Stimulated activated CD8-positive, alpha-beta memory T cell treated with anti-CD3 and anti-CD28 coated beads, Interleukin-2, amount 100 ng/mL, for 48 hours (primary cell): ENCODE results near the gene POMT1.
"Not testable (repeated sequence)": the region's sequence is repeated elsewhere in the genome, so short reads cannot be mapped to it uniquely, and the experiment has no call there.

Source experiments
- DNase-seq, 2 donors: peaks; one replicate each; pipeline ENCODE4 v3.0.0-alpha.2; 2020; ENCODE audit warnings: low read depth in 2 of 2

The POMT1 gene

DNA sequence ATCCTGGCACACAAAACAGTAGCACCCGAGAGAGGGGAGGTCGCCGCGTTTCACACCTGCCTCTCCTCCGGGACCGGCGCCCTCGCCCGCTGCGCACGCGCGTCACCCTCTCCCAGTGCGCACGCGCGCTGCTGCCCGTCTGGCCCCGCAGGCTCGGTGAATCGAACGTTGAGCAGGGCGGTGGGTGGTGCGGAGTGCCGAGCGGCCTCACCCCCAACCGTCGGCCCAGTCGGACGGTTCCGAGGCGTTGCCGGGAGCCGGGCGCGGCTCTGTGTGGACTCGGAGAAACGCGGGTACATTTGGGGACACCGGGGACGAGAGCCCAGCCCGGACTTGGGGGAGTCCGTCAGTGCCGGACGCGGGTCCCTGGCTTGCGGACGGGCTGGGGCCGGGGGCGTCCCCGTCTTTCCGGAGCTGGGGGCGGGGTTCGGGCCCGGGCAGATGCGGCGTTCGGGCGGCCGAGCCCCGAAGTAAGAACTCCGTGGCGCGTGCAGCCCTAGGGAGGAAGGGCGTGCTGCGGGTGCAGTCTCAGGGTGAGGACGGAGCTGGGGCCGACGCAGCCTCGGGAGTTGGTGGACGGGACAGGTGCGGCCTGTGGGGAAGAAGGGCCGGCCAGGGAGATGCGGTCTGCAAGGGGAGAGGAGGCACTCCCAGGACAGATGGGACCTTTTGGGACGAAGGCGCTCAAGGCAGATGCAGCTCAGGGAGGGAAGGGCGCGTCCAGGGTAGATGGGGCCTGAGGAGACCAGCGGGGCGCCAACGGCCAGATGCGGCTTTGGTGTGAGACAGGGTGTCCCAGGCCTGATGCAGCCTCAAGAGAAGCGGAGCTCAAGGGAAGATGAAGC lies at the start of gene POMT1:
TSS of gene POMT1 (plus strand) at position 138 of the 845 bp plus-strand sequence. CDS start 1,301 bp downstream, outside the sequence.
- peak; percentile 83 for DNase-seq

GRCh38 chr9:131454028-131454427 lies 48.7 kb upstream of the POMT1 start:
- DNase-seq: no peak

DNA sequence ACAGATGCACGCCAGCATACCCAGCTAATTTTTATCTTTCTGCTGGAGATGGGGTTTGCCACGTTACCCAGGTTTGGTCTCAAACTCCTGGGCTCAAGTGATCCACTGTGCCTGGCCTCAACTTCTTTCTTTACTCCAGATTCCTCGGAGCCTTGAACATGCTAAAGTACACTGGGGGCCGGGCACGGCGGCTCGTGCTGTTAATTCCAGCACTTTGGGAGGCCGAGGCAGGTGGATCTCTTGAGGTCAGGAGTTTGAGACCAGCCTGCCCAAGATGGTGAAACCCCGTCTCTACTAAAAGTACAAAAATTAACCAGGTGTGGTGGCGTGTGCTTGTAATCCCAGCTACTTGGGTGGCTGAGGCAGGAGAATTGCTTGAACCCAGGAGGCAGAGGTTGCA lies 47.1 kb upstream of the POMT1 start:
- not testable (repeated sequence) for DNase-seq

DNA sequence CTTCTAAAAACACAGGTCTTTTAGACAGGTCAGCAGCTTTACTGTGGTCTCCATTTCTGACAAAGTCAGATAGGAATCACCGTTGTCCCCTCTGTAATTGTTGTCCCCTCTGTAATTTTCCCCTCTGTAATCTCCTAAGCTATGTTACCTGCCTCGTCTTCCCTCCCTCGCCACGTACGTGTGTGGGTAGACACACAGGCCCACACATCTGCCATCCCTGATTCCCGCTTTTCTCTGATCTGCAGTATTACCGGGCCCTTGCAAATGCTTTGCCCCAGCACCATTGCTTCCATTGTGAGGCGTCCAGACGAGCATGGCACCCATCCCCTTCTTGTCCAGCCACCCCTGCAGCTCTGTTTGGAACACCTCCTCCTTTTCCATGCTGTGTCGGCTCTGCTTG lies 45.0 kb upstream of the POMT1 start:
- DNase-seq: no peak

- DNase-seq: no peak
Observed at GRCh38 chr9:131459056-131459455, 43.7 kb upstream of the POMT1 start.

DNA sequence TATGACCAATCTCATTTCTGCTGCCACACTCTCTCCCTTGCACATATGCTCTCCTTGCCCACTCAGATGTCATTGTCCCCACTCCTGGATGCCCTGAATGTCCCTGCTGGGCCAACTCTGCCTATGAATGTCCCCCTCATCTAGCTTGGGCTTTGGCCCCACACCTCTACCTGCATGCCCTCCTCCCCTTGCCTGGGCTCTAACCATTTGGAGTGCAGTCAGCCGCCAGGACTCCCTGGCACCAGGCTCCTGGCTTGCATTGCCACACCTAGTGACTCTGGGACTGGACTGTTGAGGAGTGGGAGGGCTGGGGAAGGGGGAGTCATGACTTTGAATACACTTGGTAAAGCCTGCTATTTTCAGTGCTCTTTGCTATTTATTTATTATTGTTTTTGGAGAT lies 41.6 kb upstream of the POMT1 start:
- DNase-seq: no peak

- DNase-seq: no peak
Observed at GRCh38 chr9:131464354-131465000, 38.2 kb upstream of the POMT1 start.

DNA sequence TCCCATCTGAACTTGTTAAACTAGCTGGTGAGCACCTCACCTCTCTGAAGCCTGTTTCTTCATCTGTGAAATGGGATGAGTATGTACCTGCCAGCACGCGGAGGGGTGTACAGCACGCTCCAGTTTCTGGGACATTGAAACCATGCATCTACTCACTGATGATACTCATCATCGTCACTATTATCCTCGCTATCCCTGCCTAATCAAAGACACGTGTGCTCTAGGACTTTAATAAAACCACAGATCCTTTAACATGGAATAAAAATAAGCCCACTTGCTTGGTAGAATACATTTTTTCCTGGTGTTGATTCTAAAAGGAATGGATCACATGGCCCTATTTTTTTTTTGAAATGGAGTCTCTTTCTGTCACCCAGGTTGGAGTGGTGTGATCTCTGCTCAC lies 37.3 kb upstream of the POMT1 start:
- DNase-seq: no peak

- DNase-seq: no peak
Observed at GRCh38 chr9:131467214-131467935, 35.3 kb upstream of the POMT1 start.

- DNase-seq: no peak
Observed at GRCh38 chr9:131468031-131468430, 34.7 kb upstream of the POMT1 start.

DNA sequence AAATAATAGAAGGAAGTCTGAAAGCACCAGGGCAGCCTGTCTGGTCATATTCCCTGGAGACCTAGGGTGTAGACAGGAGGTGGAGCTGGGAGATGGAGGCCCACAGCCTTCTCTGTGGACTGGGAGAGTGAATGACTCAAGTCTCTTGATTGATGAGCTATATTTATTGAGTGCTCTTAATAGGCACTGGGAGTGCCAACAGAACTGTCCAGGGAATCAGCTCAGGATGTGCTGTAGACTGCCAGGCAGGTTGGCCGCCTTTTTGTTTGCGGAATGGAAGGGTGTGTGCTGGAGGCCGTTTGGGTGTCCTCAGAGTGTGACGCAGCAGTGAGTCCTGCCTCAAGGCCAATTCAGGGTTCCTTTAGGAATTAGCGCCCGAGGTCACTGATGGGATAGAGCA lies 33.4 kb upstream of the POMT1 start:
- no peak for DNase-seq

DNA sequence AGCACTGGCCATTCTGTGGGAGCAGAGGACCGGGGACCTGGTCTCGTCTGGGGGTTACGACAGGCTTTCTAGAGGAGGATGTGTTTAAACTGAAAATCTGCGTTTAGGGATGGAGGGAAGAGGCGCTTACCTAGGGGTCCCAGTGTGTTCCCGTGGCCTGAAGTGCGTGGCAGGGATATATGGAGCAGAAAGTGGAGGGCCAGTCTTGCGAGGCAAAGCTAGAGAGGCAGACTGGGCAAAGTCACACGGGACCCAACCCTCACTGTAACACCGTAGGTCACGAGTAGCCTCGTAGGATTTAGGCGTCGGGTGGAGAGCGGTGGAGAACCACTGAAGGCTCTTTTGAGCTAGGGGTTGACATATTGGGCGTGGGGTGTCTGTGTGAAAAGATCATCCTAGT lies 32.8 kb upstream of the POMT1 start:
- no peak for DNase-seq

DNA sequence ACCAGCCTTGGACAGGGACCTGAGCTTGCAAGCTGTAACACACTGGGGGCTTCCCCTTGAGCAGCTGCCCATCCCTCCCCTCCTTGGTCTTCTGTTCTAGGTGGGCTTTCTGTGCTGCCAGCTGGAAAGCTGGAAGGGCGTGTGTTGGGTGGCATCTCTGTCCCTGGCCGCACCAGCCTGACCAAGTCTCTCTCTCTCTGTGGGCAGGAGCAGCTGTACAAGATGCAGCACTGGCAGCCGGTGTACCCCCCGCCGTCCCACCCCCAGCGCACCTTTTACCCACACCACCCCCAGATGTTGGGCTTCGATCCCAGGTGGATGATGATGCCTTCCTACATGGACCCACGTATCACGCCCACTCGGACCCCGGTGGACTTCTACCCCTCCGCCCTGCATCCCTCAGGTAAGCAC lies 32.1 kb upstream of the POMT1 start:
- no peak for DNase-seq

- not testable (repeated sequence) for DNase-seq
Observed at GRCh38 chr9:131472085-131472484, 30.6 kb upstream of the POMT1 start.

- no peak for DNase-seq
Observed at GRCh38 chr9:131473198-131473885, 29.4 kb upstream of the POMT1 start.

- no peak for DNase-seq
Observed at GRCh38 chr9:131473891-131474290, 28.8 kb upstream of the POMT1 start.

DNA sequence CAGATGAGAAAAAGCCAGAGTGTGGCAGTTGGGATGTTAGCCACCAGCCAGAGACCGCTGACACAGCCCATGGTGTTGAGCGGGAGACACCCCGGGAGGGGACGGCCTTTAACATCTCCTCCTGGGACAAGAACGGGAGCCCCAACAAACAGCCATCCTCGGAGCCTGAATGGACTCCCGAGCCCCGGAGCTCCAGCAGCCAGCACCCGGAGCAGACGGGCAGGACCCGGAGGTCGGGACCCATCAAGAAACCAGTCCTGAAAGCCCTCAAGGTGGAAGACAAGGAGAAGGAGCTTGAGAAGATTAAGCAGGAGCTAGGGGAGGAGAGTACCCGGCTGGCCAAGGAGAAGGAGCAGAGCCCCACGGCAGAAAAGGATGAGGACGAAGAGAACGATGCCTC lies 28.0 kb upstream of the POMT1 start:
- no peak for DNase-seq

DNA sequence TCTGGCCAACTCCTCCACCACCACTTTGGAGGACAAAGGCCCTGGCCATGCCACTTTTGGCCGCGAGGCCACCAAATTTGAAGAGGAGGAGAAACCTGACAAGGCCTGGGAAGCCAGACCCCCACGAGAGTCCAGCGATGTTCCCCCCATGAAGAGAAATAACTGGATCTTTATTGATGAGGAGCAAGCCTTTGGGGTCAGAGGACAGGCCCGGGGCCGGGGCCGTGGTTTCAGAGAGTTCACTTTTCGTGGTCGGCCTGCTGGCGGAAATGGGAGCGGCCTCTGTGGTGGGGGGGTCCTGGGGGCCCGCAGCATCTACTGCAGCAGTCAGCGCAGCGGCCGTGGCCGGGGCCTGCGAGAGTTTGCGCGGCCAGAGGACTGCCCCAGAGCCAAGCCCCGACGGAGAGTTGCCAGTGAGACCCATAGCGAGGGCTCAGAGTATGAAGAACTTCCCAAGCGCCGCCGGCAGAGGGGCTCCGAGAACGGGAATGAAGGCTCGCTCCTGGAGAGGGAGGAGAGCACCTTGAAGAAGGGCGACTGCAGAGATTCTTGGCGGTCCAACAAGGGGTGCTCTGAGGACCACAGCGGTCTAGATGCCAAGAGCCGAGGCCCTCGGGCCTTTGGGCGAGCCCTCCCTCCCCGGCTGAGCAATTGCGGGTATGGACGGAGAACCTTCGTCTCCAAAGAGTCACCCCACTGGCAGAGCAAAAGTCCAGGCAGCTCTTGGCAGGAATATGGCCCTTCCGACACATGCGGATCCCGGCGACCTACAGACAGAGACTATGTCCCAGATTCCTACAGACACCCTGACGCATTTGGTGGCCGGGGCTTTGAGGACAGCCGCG lies 27.4 kb upstream of the POMT1 start:
- no peak for DNase-seq

- DNase-seq: no peak
Observed at GRCh38 chr9:131475956-131476776, 26.6 kb upstream of the POMT1 start.

DNA sequence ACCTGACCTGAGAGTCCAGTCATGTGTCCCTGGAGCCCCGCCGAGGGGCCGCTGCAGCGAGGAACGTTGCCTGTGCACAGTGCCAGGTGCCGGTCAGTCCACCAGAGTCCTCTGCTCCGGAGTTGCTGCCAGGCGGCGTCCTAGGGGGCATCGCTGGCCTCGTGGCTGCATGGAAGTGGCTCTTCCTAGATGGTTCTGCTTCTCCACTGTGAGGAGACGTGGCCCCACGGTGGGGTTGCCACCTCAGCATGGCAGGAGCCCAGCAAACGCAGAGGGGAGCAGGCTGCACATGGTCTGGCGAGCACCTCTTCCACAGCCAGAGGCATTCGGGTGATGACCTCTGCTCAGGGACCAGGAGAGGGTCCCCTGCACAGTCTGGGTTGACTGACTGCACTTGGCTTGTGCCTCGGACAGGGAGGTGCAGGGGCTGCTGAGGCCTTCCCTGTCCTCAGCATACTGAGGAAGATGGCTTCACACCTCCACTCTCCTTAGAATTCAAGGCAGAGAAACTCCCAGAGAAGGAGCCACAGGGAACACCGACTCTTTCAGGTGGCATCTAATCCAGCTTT lies 25.9 kb upstream of the POMT1 start:
- DNase-seq: no peak
